Activated CD8-positive, alpha-beta memory T cell treated with anti-CD3 and anti-CD28 coated beads, Interleukin-2, amount 50 U/mL, for 48 hours (primary cell): ENCODE data around the gene RTP3.

Experiments
- DNase-seq: peaks from one replicate; pipeline ENCODE4 v3.0.0-alpha.2; 2020

Gene RTP3

DNA sequence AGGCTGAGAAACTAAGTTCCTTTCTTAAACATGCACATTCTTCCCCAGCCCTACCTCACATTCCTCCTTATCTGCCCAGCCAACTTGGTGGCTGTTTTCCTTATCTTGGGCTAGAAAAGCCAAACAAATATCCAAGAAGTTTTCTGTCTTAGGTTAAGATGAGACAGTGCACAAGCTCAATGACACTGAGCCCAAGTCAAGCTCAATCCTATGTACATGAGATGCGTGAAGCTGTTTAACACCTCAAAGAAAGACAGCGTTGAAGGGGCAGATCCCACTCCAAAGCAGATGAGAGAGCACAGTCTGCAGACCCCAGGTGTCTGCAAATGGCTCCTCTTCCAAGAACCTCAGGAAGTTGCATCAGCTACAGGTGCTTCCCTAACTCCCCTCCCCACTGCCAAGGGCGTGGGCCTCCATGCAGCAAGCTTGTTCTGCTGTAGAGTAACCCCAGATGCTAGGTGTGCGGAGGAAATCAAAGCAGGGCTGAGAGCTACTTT lies 51.7 kb downstream of the RTP3 start:
- no peak for DNase-seq

DNA sequence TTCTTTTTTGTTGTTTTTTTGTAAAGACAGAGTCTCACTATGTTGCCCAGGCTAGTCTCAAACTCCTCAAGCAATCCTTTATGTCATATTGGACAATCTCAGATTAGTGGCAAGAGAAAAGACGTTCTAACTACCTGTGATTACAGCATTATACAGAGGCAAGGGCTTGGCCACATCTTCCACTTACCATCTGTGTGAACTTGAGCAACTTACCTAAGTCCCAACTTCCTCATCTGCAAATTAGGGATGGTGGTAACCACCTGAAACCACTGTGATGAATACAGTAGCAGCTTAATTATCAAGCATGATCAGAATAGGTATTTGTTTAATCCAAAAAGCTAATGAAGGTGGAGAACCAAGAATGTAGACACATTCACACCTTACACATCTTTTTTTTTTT lies 52.2 kb downstream of the RTP3 start:
- no peak for DNase-seq
